T-helper 2 cell treated with Interferon-gamma antibody and Interleukin-4, amounts not matched to agents 5 μg/mL and 100 μg/mL, for 36 hours (primary cell): Measurements from ENCODE around the gene TMEM47.

Experiments used
- DNase-seq: peaks from one replicate; pipeline ENCODE4 v3.0.0; 2021; ENCODE audit warnings: low spot score
- H3K27ac Mint-ChIP-seq: one replicate; pipeline ENCODE4 v1.8.0; 2021; ENCODE audit warnings: mild to moderate bottlenecking, mixed read lengths
- H3K27me3 Mint-ChIP-seq: one replicate; pipeline ENCODE4 v1.8.0; 2021; ENCODE audit warnings: low read depth, mixed read lengths
- H3K36me3 Mint-ChIP-seq: one replicate; pipeline ENCODE4 v1.8.0; 2021; ENCODE audit warnings: low read depth, mixed read lengths
- H3K4me1 Mint-ChIP-seq: one replicate; pipeline ENCODE4 v1.8.0; 2021; ENCODE audit warnings: low read depth, mixed read lengths
- H3K4me3 Mint-ChIP-seq: one replicate; pipeline ENCODE4 v1.8.0; 2022; ENCODE audit warnings: mild to moderate bottlenecking, moderate library complexity, mixed read lengths
- H3K9me3 Mint-ChIP-seq: one replicate; pipeline ENCODE4 v1.8.0; 2021; ENCODE audit warnings: mixed read lengths

The TMEM47 gene

GRCh38 chrX:34631479-34632220 is 25.4 kb downstream of the TMEM47 start:
- no peak overlapping the region for H3K27ac Mint-ChIP-seq
- H3K9me3 Mint-ChIP-seq: no peaks in the 10 kb centered on the region
- no peaks in the 10 kb centered on the region for H3K4me1 Mint-ChIP-seq
- no peaks in the 10 kb centered on the region for H3K27me3 Mint-ChIP-seq
- H3K36me3 Mint-ChIP-seq: no peaks in the 10 kb centered on the region
- no peak for DNase-seq
- H3K4me3 Mint-ChIP-seq: no peak overlapping the region

- DNase-seq: no peak
- no peak overlapping the region for H3K27ac Mint-ChIP-seq
Measured at GRCh38 chrX:34629572-34629971, 27.5 kb downstream of the TMEM47 start.

DNA sequence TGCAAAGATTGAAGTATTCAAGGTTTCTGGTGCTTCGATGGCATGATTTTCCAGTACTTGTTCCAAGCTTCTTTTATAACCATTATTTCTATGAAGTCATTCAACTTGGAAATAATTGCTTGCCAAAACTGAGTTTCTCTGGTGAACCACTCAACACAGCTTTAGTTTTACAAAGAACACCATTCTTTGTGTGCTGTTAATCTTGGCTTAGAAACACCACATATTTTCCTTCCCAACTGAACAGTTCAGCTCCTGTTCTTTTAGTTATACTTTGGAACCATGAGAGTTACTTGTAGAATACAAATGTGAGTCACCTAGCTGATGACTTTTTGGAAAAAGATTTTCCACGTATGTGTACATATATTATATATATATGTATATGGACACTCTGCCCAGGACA is 32.7 kb downstream of the TMEM47 start:
- no peak for DNase-seq
- no peak overlapping the region for H3K27ac Mint-ChIP-seq
- H3K27me3 Mint-ChIP-seq: no peaks in the 10 kb centered on the region
- no peaks in the 10 kb centered on the region for H3K9me3 Mint-ChIP-seq
- H3K4me1 Mint-ChIP-seq: no peaks in the 10 kb centered on the region
- no peak overlapping the region for H3K4me3 Mint-ChIP-seq
- no peaks in the 10 kb centered on the region for H3K36me3 Mint-ChIP-seq

More at GRCh38 chrX:34629572-34629971, 27.5 kb downstream of the TMEM47 start:
- no peaks in the 10 kb centered on the region for H3K27me3 Mint-ChIP-seq
- no peaks in the 10 kb centered on the region for H3K9me3 Mint-ChIP-seq
- no peaks in the 10 kb centered on the region for H3K4me1 Mint-ChIP-seq
- no peak overlapping the region for H3K4me3 Mint-ChIP-seq
- H3K36me3 Mint-ChIP-seq: no peaks in the 10 kb centered on the region

GRCh38 chrX:34619920-34620319 is 37.2 kb downstream of the TMEM47 start:
- Mint-ChIP-seq H3K36me3 (no peaks in the 10 kb centered on the region), H3K27me3 (no peaks in the 10 kb centered on the region), H3K4me1 (no peaks in the 10 kb centered on the region), H3K4me3 (no peak overlapping the region), H3K9me3 (peaks cover 2% of the 10 kb centered on the region), H3K27ac (no peak overlapping the region)
- no peak for DNase-seq

- Mint-ChIP-seq H3K4me3 (no peak overlapping the region), H3K27me3 (no peaks in the 10 kb centered on the region), H3K9me3 (peaks cover 4% of the 10 kb centered on the region), H3K36me3 (no peaks in the 10 kb centered on the region), H3K4me1 (no peaks in the 10 kb centered on the region), H3K27ac (no peak overlapping the region)
- no peak for DNase-seq
Measured at GRCh38 chrX:34612036-34612435, 45.0 kb downstream of the TMEM47 start.

GRCh38 chrX:34598362-34598761 is 58.7 kb downstream of the TMEM47 start:
- H3K27ac Mint-ChIP-seq: no peak overlapping the region
- no peak for DNase-seq
- H3K9me3 Mint-ChIP-seq: peaks cover 7% of the 10 kb centered on the region
- H3K36me3 Mint-ChIP-seq: no peaks in the 10 kb centered on the region
- no peaks in the 10 kb centered on the region for H3K4me1 Mint-ChIP-seq
- no peaks in the 10 kb centered on the region for H3K27me3 Mint-ChIP-seq
- H3K4me3 Mint-ChIP-seq: no peak overlapping the region

DNA sequence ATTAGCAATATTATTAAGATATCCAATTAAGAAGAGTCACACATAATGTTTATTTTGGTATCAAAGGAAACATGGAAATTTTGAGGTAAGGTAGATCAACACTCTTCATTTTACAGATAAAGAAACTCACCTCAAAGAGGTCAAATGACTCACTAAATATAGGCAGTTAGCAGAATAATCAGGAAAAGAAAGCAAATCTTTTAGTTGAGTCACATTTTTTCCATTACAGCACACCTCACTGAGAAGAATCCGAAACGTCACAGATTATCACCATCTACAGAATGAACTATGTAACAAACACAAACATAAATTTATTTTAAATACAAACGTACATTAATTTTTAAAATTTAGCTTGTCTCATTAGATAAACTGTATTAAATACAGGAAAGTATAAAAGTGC is 70.1 kb downstream of the TMEM47 start:
- no peak for DNase-seq
- no peaks in the 10 kb centered on the region for H3K36me3 Mint-ChIP-seq
- no peaks in the 10 kb centered on the region for H3K9me3 Mint-ChIP-seq
- H3K4me3 Mint-ChIP-seq: no peak overlapping the region
- H3K4me1 Mint-ChIP-seq: no peaks in the 10 kb centered on the region
- H3K27ac Mint-ChIP-seq: no peak overlapping the region
- no peaks in the 10 kb centered on the region for H3K27me3 Mint-ChIP-seq

- no peak for DNase-seq
- Mint-ChIP-seq H3K27me3 (no peaks in the 10 kb centered on the region), H3K4me1 (no peaks in the 10 kb centered on the region), H3K27ac (no peak overlapping the region), H3K4me3 (no peak overlapping the region), H3K36me3 (no peaks in the 10 kb centered on the region), H3K9me3 (no peaks in the 10 kb centered on the region)
Measured at GRCh38 chrX:34586346-34586911, 70.7 kb downstream of the TMEM47 start.

- Mint-ChIP-seq H3K27me3 (no peaks in the 10 kb centered on the region), H3K4me3 (no peak overlapping the region), H3K9me3 (no peaks in the 10 kb centered on the region), H3K36me3 (no peaks in the 10 kb centered on the region), H3K27ac (no peak overlapping the region), H3K4me1 (no peaks in the 10 kb centered on the region)
- DNase-seq: no peak
Measured at GRCh38 chrX:34585561-34585960, 71.5 kb downstream of the TMEM47 start.

DNA sequence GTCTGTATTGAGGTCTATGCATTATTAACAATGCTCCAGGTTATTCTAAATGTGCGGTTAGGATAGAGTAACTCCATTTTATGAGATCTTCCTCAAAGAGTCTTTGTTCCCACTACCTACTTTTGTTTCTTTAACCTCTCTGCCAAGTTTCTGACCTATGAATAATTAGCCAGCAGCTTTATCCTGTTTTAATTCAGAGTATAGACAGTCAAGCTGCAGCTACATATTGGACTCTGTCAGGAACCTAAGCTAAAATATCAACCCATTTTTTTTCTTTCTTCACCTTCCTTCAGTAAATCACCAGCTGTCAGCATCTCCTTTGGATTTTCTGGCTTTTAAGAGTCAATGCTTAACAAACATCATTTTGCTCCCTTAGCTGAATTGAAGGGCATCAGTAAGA is 72.3 kb downstream of the TMEM47 start:
- no peak overlapping the region for H3K27ac Mint-ChIP-seq
- H3K4me1 Mint-ChIP-seq: no peaks in the 10 kb centered on the region
- no peaks in the 10 kb centered on the region for H3K9me3 Mint-ChIP-seq
- no peak overlapping the region for H3K4me3 Mint-ChIP-seq
- H3K27me3 Mint-ChIP-seq: no peaks in the 10 kb centered on the region
- H3K36me3 Mint-ChIP-seq: no peaks in the 10 kb centered on the region
- DNase-seq: no peak

- no peaks in the 10 kb centered on the region for H3K36me3 Mint-ChIP-seq
- H3K27ac Mint-ChIP-seq: no peak overlapping the region
Measured at GRCh38 chrX:34580069-34580468, 77.0 kb downstream of the TMEM47 start.

DNA sequence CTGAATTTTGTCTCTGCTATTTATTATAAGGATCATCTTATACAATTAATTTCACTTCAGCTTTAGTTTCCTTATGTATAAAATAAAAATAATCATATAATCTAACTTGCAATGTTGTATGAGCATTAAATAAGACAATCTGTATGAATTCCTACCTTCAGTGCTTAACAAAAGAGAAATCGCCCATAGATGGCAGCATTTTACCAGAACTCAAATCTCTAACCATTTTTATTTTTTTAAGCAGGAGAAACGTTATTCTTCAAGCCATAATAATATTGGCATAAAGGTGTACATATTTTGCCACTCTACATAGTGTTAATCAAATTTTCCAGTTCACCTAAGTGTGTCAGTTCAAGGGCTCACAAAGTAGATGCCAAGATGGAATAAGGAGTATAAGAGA is 78.8 kb downstream of the TMEM47 start:
- Mint-ChIP-seq H3K27ac (no peak overlapping the region), H3K9me3 (no peaks in the 10 kb centered on the region)
- no peak for DNase-seq

More at GRCh38 chrX:34580069-34580468, 77.0 kb downstream of the TMEM47 start:
- H3K4me1 Mint-ChIP-seq: no peaks in the 10 kb centered on the region
- no peaks in the 10 kb centered on the region for H3K9me3 Mint-ChIP-seq
- DNase-seq: no peak
- H3K27me3 Mint-ChIP-seq: no peaks in the 10 kb centered on the region
- no peak overlapping the region for H3K4me3 Mint-ChIP-seq

More for the DNA sequence above, 78.8 kb downstream of the TMEM47 start:
- H3K4me3 Mint-ChIP-seq: no peak overlapping the region
- no peaks in the 10 kb centered on the region for H3K4me1 Mint-ChIP-seq
- no peaks in the 10 kb centered on the region for H3K27me3 Mint-ChIP-seq
- H3K36me3 Mint-ChIP-seq: no peaks in the 10 kb centered on the region
